Peyer's patch (tissue), 4 donors: ENCODE results near the gene RAI2. TPM values are rescaled to one million over a fixed set of nuclear protein-coding genes. Genes with fewer than 3 reads are reported as not detected.

Experiments
- DNase-seq, 3 donors: peaks; one replicate each; pipeline ENCODE4 v3.0.0-alpha.2; 2017 to 2019
- H3K27ac ChIP-seq, 4 donors: fragments of 200-600 bp; sonication (generic); one replicate each; pipeline ENCODE4 v1.5.1; 2016 to 2019
- H3K27me3 ChIP-seq, 2 donors: fragments of 200-600 bp; sonication (generic); one replicate each; pipeline ENCODE4 v1.5.1; 2019
- H3K36me3 ChIP-seq, 3 donors: fragments of 200-600 bp; sonication (generic); one replicate each; pipeline ENCODE4 v1.5.1; 2016 to 2019
- H3K4me1 ChIP-seq, 4 donors: fragments of 200-600 bp; sonication (generic); one replicate each; pipeline ENCODE4 v1.5.1; 2016 to 2019
- H3K4me3 ChIP-seq, 4 donors: fragments of 200-600 bp; sonication (generic); 1 replicate in 3 of 4; 2 replicates in 1 of 4; pipeline ENCODE4 v1.5.1; 2016 to 2019; ENCODE audit warnings: mild to moderate bottlenecking in 1 of 4
- H3K9me3 ChIP-seq, 4 donors: fragments of 200-600 bp; sonication (generic); one replicate each; pipeline ENCODE4 v1.5.1; 2016 to 2019; ENCODE audit warnings: mild to moderate bottlenecking in 1 of 4
- POLR2A ChIP-seq, 2 donors: fragments of 450-650 bp; IDR thresholded peaks; one replicate each; pipeline ENCODE4 v1.5.1; 2017; ENCODE audit warnings: antibody characterized with exemption in 2 of 2, mild to moderate bottlenecking in 2 of 2, moderate library complexity in 2 of 2
- total RNA-seq, 4 donors: library from RNA; depleted of rRNA; stranded (reverse); fragments of >200 nt; gene quantifications; one replicate each; pipeline ENCODE4 v1.1.0, GENCODE V29; 2016
- TF ChIP-seq, protein P1 (sequence below), 6 experiments: fragments of 450-650 bp in 4 of 6; fragments of 200-600 bp in 2 of 6; sonication (generic) in 1 of 6; IDR thresholded peaks; one replicate each; pipeline ENCODE4 v1.5.1; 2017 to 2019; ENCODE audit warnings: antibody characterized with exemption in 6 of 6, mild to moderate bottlenecking in 3 of 6, moderate library complexity in 1 of 6

RAI2 gene
- total RNA-seq, 4 donors from 2014 or later = 5.4 to 25.6 (median 9.9) TPM

DNA sequence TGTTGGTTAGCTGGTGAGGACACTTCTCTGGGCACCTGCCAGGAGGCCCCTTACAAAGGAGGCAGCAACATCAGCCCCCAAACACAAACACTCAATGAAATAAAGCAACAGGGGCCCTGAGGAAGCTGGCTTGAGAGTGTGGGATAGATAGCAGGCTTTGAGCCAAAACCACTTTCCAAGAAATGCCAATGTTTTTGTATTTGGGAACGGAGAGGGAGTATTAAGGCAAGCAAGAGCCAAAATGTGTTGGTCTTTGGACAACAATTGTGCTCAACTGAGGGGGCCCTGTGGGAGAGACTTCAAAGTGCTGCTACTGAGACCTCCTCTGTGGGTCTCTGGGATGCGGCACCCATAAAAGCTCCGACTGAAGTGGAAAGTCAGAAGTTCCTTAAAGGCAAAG lies 41.0 kb downstream of the RAI2 start:
- Histone ChIP-seq H3K9me3 (no peaks in the 10 kb centered on the region), H3K4me1 (no peaks in the 10 kb centered on the region), H3K27ac (no peak overlapping the region), H3K27me3 (no peaks in the 10 kb centered on the region), H3K4me3 (no peak overlapping the region), H3K36me3 (no peaks in the 10 kb centered on the region)
- TF ChIP-seq, protein P1, sequence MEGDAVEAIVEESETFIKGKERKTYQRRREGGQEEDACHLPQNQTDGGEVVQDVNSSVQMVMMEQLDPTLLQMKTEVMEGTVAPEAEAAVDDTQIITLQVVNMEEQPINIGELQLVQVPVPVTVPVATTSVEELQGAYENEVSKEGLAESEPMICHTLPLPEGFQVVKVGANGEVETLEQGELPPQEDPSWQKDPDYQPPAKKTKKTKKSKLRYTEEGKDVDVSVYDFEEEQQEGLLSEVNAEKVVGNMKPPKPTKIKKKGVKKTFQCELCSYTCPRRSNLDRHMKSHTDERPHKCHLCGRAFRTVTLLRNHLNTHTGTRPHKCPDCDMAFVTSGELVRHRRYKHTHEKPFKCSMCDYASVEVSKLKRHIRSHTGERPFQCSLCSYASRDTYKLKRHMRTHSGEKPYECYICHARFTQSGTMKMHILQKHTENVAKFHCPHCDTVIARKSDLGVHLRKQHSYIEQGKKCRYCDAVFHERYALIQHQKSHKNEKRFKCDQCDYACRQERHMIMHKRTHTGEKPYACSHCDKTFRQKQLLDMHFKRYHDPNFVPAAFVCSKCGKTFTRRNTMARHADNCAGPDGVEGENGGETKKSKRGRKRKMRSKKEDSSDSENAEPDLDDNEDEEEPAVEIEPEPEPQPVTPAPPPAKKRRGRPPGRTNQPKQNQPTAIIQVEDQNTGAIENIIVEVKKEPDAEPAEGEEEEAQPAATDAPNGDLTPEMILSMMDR (IDR thresholded peaks at IDR 0.05) = no peak
- no peak for TF ChIP-seq POLR2A (IDR thresholded peaks at IDR 0.05)
- DNase-seq = no peak

DNA sequence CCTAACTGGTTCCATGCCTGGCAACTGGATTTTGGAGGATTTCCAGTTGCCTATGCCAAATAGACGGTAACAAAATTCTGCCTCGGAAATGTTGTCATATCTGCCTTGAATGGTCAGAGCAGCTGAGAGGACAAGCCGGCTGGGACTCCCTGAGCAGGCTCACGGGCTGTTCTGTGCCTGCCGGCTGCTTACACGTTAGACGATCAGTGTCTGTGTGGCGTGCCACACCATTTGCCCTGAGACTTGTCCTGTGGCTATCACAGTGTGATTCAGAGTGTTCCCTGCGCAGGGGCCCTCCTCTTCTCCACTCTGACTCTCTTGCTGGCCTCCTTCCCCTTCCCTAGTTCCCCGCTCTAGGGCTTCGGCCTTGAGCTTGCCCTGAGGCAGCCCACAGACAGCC lies 42.4 kb downstream of the RAI2 start:
- H3K36me3 ChIP-seq = no peaks in the 10 kb centered on the region
- no peak overlapping the region for H3K27ac ChIP-seq
- TF ChIP-seq POLR2A (IDR thresholded peaks at IDR 0.05) = no peak
- H3K4me1 ChIP-seq = no peaks in the 10 kb centered on the region
- H3K27me3 ChIP-seq = no peaks in the 10 kb centered on the region
- no peaks in the 10 kb centered on the region for H3K9me3 ChIP-seq
- DNase-seq = no peak
- H3K4me3 ChIP-seq = no peak overlapping the region

DNA sequence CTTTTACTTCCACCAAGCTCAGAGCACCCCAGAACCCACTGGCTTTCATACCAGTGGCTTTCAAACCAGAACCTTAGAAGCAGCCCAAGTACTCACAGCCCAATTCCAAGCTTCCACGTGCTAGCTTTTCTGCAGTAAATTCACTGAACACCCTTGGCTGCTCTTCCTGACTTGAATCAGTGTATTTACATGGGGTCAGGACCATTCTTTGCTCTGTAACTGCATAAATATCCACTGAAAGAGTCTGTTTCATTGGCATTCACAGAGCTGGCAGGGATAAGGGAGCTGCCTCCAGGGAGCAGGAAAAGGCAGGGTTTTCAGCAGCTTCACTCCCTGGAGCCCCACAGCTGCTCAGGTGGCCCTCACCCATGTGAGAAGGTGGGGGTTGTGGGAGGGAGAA lies 43.8 kb downstream of the RAI2 start:
- Histone ChIP-seq H3K9me3 (no peaks in the 10 kb centered on the region), H3K27ac (no peak overlapping the region), H3K27me3 (no peaks in the 10 kb centered on the region), H3K36me3 (no peaks in the 10 kb centered on the region), H3K4me1 (no peaks in the 10 kb centered on the region), H3K4me3 (no peak overlapping the region)
- no peak for DNase-seq
- no peak for TF ChIP-seq POLR2A (IDR thresholded peaks at IDR 0.05)
- TF ChIP-seq, protein P1 (IDR thresholded peaks at IDR 0.05) = no peak

DNA sequence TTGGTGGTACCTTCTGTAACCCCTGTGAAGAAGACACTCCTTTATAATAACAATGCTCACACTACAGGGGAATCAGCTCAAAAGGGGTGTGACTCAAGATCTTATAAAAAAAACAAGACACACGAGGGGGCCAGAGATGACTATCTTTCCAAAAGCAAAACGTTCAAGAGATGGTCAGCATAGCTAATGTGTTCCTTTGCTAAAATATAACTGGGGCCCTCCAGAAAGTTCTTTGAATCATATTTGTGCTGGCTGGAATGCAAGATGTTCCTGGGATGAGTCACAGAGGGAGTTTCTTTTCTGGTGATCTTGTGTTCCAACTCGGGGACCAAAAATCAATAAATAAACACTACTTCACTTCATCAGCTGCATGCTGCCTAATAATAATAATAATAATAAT lies 46.5 kb downstream of the RAI2 start:
- no peak for TF ChIP-seq POLR2A (IDR thresholded peaks at IDR 0.05)
- TF ChIP-seq, protein P1 (IDR thresholded peaks at IDR 0.05) = no peak
- no peak for DNase-seq
- H3K4me1 ChIP-seq = no peaks in the 10 kb centered on the region

DNA sequence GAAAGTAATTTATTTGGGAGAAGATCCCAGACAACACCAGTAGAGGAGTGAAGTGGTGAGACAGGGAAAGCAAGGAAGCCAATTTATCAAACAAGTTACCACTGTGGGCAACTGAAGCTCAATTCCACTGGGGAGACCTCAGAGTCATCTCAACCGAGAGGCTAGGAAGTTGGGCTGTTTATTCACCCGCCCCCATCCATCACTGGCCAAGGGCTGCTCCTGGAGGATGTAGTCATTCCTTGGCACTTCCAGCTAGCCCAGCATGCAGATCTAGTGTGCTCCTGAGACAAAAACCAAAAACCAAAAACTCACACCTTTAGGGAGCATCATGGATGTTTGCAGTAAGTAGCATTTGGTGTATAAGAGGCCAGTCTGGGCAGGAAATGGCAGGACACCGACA lies 47.0 kb downstream of the RAI2 start:
- TF ChIP-seq, protein P1 (IDR thresholded peaks at IDR 0.05) = no peak
- no peak for TF ChIP-seq POLR2A (IDR thresholded peaks at IDR 0.05)
- H3K27me3 ChIP-seq = no peaks in the 10 kb centered on the region
- no peak overlapping the region for H3K27ac ChIP-seq
- DNase-seq = no peak
- H3K4me1 ChIP-seq = no peaks in the 10 kb centered on the region
- H3K4me3 ChIP-seq = no peak overlapping the region
- H3K9me3 ChIP-seq = no peaks in the 10 kb centered on the region
- no peaks in the 10 kb centered on the region for H3K36me3 ChIP-seq

More for the DNA sequence above, 46.5 kb downstream of the RAI2 start:
- Histone ChIP-seq H3K27ac (no peak overlapping the region), H3K4me3 (no peak overlapping the region), H3K27me3 (no peaks in the 10 kb centered on the region), H3K9me3 (no peaks in the 10 kb centered on the region), H3K36me3 (no peaks in the 10 kb centered on the region)

DNA sequence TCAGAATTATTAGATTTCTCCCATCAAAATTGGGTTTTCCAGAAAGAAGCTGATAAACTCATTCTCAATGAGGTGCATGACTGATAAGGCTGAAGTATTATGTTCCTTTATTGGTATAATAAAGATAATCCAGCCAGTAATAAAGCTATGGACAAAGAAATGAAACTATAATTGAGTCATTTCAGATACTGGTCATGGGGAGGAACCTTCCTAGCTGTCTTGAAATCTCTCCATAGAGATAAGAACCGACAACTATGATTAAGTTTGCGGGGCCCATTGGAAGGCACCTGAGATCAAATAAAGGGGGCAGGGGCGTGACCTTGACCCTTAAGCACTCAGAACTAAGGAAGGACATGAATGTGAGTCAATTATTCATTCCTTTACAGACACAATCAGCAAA lies 47.8 kb downstream of the RAI2 start:
- TF ChIP-seq, protein P1 (IDR thresholded peaks at IDR 0.05) = no peak
- no peak for TF ChIP-seq POLR2A (IDR thresholded peaks at IDR 0.05)

More for the DNA sequence above, 47.8 kb downstream of the RAI2 start:
- Histone ChIP-seq H3K4me1 (no peaks in the 10 kb centered on the region), H3K4me3 (no peak overlapping the region), H3K36me3 (no peaks in the 10 kb centered on the region), H3K27ac (no peak overlapping the region), H3K27me3 (no peaks in the 10 kb centered on the region), H3K9me3 (no peaks in the 10 kb centered on the region)
- peak in 1 of 3 donors; percentile 55 for DNase-seq
